CD4-positive, alpha-beta T cell treated with Interleukin-12 subunit alpha and Interleukin-12 subunit beta, for 1 hour (primary cell): ENCODE measurements around the gene FAM83G.
A peak's percentile ranks its signal among the peaks of the same experiment; 100 is the strongest.
"Not testable (repeated sequence)": the region's sequence is repeated elsewhere in the genome, so short reads cannot be mapped to it uniquely, and the experiment has no call there.

ENCODE experiments used
- DNase-seq: peaks from one replicate; pipeline ENCODE4 v3.0.0-alpha.2; 2020

The FAM83G gene, protein sequence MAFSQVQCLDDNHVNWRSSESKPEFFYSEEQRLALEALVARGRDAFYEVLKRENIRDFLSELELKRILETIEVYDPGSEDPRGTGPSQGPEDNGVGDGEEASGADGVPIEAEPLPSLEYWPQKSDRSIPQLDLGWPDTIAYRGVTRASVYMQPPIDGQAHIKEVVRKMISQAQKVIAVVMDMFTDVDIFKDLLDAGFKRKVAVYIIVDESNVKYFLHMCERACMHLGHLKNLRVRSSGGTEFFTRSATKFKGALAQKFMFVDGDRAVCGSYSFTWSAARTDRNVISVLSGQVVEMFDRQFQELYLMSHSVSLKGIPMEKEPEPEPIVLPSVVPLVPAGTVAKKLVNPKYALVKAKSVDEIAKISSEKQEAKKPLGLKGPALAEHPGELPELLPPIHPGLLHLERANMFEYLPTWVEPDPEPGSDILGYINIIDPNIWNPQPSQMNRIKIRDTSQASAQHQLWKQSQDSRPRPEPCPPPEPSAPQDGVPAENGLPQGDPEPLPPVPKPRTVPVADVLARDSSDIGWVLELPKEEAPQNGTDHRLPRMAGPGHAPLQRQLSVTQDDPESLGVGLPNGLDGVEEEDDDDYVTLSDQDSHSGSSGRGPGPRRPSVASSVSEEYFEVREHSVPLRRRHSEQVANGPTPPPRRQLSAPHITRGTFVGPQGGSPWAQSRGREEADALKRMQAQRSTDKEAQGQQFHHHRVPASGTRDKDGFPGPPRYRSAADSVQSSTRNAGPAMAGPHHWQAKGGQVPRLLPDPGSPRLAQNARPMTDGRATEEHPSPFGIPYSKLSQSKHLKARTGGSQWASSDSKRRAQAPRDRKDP

DNA sequence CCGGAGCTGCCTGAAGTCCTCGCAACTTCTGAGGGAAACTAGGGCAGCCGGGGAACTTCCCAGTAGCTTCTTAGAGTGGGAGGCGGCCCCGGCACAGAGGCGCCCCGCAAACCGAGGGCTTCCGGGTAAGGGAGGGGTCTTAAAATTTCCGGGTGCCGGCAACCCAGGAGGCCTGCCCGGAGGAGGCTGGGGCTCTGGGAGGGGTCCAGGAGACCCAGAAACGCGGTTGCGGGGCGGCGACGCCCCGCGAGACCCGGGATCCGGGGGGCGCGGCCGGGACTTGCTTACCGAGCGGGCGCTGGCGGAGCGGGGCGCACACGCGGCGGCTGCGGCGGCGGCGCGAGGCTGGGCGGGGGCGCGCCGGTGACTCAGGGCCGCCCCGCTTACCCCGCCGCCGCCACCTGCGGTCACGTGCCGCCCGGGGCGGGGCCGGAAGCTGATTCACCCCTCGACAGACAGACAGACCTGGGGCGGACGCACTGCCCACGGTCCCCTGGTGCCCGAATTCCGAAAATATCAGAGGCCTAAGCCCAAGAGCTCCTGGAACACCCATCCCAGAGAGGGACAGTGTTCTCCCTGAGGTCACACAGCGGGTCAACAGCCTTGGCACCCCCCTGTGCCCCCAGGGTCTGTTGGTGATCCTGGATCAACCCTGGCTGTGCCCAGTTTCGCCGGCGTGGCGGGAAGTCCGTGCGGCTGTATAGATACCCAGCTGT, at the start of gene FAM83G:
Gene FAM83G (minus strand): TSS at position 344 of the 716 bp plus-strand sequence. CDS start 723 bp downstream, outside the sequence.
- peak; percentile 89 for DNase-seq

DNA sequence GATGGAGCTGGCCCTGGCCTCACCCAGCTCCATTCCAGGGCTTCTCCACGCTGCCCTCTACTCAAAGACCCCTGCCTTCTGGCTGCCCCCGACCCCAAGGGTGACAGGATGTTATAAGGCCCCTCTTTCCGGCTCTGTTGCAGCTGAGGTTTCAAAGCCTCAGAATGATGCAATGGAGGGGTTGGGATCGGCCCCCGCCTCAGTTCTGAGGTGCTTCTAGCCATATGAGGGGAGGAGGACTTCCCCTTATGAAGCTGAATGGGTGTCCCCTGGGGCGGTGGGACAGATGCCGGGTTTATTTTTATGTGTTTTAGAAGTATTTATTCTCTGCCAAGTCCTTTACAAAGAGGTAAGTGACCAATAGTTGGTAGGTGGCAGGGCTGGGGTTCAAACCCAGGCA, 44.3 kb upstream of the FAM83G start:
- not testable (repeated sequence) for DNase-seq

DNA sequence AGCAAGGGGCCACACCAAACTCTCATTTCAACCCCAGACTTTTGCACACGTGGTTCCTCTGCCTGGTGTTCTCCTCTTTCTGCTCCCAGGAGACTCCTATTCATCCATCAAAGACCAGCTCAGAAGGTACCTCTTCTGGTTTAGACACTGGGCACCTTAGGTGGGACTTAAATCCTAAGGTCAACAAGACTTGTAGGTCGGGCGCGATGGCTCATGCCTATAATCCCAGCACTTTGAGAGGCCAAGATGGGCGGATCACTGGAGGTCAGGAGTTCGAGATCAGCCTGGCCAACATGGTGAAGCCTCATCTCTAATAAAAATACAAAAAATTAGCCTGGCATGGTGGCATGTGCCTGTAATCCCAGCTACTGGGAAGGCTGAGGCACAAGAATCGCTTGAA, 42.9 kb upstream of the FAM83G start:
- DNase-seq: not testable (repeated sequence)

DNA sequence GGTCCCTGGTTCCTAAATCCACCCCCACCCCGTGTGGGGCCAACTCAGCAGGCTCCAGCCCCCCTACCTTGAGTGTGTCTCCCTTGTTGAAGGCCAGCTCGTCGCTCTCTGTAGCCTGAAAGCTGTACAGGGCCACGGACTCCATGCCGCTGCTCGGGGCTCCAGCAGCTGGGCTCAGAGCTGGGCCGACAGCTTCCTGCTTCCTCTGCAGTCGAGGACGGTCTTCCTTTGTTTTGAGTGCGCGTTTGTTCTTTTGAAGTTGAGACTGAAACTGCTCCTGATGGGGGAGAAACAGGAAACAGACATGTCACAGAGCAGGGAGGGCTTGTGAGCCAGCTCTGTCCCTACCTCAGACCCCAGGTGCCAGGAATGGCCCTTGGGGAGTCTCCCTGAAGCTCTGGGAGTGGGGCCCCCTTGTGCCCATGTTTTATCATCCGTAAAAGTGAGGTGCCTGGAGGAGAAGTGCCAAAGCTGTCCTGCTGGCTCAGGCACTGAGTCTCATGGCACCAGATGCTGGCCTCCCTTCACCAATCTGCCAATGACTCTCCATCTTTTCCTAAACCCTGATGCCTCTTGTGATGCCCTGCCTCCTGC, 42.3 kb upstream of the FAM83G start, which contains the start of gene GRAP:
Gene GRAP (minus strand): TSS at position 176 of the 594 bp plus-strand sequence. CDS start 31 bp downstream, at position 145.
- DNase-seq: not testable (repeated sequence)

DNA sequence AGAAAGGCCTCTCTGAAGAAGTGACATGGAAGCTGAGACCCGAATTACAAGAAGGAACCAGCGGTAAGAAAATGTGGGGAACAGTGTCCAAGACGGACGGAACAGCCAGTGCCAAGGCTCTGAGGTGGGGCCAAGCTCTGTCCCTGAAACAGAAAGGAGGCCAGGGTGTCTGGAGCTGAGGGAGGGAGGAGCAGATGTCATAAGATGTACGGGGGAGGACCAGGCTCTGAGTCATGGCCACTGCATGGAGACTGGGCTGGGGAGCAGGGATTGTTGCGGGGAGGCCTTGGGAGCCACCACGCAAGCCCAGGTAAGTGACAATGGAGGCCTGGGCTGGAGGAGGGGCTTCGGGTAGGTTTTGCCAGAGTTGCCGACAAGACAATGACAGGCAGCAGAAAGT, 40.1 kb upstream of the FAM83G start:
- DNase-seq: not testable (repeated sequence)

DNA sequence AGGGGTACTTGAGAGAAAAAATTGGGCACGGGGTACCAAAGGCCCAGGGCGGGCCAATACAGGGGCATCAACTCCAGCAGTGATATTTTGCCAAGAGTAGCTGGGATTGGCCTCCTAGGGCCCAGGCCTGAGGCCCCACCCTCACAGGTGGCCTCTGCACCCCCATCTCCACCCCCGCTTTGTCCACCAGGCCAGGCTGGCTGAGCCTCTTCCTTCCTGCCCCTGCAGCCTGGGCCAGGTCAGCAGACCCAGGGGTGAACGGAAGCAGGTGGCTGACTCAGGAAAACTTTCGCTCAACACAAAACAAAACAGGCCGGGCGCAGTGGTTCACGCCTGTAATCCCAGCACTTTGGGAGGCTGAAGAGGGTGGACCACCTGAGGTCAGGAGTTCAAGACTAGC, 38.5 kb upstream of the FAM83G start:
- DNase-seq: not testable (repeated sequence)

DNA sequence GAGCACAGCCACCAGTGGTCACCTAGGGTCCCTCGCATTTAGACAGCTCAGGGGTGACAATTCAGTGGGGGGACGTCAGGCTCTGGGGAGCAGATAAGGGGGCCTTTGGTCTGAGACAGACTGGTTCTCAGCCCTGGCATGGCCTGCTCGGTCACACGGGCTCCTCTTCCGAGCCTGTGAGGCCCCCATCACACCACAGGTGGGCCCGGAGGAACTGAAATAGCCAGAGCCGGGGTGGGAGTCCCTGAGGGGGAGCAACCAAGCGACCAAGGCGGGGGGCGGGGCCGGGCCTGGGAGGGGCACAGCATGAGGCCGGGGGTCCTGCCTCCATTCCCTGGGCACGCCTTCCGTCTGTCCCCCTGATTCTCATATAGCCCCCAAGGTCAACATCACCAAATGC, 37.8 kb upstream of the FAM83G start:
- not testable (repeated sequence) for DNase-seq

DNA sequence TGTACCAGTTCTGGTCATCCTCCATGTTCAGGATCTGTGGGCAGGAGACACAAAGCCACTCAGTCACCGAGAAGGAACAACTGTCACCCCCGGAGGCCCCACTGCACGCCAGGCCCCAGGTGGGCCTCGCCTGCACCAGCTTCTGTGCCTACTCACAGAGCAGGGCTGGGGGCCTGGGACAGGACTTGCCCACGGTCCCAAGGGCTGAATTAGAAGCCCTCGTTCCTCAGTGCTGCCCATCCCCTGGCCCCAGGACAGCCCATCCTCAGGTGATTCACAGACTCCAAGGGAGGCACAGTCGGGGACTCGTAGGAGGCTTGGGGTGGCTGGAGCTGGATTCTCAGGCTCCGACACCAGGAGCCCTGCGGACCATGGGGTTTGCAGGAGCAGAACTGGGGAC, 37.3 kb upstream of the FAM83G start:
- not testable (repeated sequence) for DNase-seq

DNA sequence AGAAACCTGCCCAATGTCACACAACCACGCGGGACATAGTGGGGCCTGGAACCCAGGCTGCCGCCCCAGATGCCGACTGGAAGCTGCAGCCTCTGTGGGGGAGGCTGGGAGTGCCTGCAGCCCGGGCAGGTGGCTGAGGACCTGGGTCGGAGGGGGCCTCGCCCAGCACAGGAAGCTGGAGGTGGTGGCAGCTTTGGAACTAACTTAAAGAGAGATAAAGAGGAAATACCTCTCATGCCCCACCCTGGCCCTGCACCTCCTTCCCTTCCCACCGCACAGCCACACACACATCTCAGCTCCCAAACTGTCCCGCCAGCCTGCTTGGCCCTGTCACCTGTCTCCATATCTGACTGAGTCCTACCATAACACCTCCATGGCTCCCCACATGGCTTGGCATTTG, 35.8 kb upstream of the FAM83G start:
- not testable (repeated sequence) for DNase-seq

DNA sequence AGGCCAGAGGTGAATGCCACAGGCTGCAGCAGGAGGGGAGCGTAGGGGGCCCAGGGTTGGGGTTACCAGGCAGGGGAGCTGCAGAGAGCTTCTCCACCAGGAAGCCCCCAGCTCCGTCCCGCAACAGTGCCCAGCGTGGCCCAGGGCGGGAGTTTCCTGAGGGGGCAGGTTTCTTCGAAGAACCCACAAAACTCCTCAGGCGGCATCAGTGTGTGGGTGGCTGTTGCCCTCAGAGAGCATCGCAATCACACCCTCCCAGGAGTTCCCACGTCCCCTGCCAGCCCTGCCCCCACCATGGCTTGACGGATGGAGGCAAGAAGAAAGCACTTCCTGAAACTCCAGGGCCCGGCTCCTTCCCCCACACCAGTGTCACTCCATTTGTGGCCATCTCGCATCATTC, 34.2 kb upstream of the FAM83G start:
- not testable (repeated sequence) for DNase-seq

DNA sequence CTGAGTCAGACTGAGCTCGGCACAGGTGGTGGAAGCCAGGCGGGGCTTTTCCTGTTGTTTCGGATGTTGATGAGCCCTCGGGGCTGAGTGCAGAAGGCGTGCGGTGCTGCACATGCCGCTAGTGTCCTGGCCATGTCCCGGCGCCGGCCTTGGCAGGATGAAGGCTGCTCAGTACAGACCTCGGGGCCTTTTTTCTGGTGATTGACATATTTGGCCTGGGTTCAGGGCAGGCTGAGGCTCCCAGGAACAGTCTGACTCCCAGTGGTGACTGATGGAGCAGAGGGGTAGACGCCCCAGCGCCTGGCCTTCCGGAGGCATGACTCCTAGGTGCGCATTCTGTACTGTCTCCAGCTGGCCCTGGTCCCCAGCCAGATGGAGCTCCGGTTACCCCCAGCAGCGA, 33.4 kb upstream of the FAM83G start:
- not testable (repeated sequence) for DNase-seq

DNA sequence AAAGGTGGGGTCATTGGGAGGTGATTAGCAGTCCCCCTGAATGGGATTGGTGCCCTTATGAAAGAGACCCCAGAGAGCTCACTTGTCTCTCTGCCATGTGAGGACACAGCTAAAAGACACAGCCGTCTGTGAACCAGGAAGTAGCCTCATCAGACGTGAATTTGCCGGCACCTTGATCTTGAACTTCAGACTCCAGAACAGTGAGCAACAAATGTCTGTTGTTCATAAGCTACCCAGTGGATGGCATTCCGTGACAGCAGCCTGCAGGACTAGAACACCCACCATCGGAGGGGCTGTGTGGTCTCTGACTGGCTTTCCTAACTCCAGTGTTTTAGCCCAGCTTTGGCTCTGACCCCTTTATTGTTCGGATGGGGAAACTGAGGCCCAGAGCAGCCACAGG, 33.0 kb upstream of the FAM83G start:
- DNase-seq: not testable (repeated sequence)

DNA sequence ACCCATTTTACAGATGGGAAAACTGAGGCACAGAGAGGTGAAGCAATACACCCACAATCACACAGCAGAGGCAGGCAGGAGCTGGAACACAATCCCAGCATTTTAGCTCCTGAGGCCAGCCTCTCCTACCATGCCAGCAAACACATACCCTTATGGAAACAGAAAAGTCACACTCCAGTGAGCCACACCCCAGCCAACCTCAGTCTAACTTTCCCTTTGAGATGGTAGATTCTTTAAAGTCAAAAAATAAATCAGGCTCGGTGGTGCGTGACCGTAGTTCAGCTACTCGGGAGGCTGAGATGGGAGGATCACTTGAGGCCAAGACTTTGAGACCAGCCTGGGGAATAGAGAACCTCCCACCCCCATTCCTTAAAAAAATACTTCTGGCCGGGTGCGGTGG, 31.6 kb upstream of the FAM83G start:
- DNase-seq: not testable (repeated sequence)

DNA sequence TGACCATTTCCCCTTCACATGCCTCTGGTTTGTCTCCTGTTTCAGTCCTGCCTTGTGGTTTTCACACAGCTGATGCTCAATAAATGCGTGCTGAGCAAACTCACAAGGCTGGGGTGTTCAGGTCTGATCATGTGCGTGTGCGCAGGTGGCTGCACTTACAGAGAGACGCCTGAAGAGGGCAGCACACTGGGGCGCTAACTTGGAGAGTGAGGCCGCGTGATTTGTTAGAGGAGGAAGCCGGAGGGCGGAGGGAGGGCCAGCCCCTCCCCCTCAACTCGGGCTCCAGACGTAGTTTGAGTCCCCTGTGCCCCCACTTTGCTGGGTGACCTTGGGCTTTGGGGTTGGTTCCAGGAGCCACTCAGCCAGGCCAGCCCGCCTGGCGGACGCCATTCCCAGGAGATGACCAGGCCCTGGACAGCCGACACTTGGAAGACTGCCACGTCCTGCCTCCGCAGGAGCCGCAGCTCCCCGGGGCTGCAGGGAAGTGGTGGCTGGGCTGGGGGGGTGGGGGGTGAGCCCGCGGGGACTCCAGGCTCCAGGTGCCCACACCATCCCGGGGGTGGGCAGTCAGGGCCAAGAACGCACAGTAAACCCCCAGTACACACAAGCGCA, 27.9 kb upstream of the FAM83G start:
- DNase-seq: not testable (repeated sequence)

DNA sequence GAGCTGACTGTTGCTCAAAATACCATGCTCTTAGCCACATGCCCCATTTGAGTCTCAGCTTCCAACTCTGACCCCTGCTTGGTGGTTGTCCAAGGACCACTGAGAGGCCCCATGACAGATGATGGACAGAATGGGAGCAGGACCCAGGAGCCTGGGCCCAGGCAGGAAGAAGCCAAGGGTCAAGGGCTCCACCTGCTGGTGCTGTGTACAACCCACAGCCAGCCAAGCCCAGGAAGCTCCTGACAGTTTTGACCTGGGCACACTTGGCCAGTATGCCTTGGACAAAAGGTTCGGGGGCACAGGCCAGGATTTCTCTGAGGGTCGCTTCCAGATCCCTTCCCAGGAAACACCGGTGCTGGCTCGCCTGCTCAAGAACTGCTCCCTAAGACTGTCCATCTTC, 27.2 kb upstream of the FAM83G start:
- DNase-seq: peak; percentile 55

DNA sequence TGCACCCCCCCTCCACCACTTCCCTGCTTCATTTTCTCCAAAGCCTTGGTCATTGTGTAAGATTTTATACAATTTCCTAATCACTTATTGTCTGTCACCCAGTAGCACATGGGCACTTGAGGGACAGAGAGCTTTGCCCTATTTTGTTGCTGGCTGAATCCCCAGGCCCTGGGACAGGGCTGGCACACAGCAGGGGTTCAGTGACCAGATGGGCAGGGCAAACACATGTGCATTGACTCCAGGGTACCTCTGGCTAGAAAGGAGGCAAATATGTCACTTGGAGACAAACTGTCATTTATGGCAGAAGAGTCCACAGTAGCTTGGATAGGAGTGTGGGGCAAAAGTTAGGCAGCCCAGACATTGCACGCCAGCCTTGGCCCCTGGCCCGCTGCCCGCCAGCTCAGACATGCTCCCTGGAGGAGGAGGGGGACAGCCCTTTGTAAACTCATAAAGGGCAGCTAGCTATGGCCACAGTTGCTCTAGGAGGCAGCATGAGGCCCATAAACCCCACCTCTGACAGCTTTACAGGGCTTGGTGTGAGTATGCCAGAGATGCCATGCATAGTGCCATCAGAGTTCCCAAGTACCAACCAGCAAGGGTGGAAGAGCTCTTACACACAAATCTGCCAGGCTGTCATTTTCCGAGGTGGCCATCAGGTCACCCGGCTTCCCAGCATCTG, 26.3 kb upstream of the FAM83G start:
- not testable (repeated sequence) for DNase-seq

DNA sequence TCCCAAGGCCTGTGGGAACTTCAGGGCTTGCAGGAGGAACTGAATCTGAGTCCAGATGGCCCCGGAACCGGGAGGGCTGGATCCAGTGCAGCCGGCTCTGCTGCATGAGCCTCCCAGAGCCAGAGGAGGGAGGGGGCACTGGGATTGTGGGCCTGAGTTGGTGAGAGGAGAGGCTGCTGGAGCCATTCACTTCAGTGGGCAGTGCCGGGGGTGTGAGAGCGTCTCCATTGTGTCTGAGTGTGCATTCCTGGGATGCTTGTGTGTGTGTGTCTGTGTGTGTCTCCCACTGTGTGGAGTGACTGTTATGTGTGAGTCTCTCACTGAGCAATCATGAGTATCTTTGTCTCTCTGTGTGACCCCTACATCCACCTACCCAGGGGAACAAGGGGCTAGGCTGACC, 25.2 kb upstream of the FAM83G start:
- DNase-seq: not testable (repeated sequence)

DNA sequence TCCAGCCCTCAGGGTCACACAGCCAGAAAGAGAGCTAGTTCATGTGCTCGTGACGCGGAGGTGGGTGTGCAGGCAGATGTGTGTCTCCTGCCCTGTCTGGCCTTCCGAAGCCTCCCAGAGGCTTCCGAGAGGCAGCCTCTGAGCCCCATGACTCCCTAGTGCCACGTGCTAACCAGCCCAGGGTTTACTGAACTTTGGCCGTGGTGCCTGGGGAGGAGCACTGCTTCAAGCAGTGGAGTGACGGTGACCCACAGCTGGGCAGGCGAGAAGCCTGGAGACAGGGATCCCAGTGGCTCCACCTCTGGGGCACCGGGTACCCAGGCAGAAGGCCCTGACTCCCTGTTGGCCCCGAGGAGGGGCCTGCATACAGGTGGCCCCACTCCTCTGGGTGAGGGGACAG, 24.1 kb upstream of the FAM83G start:
- not testable (repeated sequence) for DNase-seq

DNA sequence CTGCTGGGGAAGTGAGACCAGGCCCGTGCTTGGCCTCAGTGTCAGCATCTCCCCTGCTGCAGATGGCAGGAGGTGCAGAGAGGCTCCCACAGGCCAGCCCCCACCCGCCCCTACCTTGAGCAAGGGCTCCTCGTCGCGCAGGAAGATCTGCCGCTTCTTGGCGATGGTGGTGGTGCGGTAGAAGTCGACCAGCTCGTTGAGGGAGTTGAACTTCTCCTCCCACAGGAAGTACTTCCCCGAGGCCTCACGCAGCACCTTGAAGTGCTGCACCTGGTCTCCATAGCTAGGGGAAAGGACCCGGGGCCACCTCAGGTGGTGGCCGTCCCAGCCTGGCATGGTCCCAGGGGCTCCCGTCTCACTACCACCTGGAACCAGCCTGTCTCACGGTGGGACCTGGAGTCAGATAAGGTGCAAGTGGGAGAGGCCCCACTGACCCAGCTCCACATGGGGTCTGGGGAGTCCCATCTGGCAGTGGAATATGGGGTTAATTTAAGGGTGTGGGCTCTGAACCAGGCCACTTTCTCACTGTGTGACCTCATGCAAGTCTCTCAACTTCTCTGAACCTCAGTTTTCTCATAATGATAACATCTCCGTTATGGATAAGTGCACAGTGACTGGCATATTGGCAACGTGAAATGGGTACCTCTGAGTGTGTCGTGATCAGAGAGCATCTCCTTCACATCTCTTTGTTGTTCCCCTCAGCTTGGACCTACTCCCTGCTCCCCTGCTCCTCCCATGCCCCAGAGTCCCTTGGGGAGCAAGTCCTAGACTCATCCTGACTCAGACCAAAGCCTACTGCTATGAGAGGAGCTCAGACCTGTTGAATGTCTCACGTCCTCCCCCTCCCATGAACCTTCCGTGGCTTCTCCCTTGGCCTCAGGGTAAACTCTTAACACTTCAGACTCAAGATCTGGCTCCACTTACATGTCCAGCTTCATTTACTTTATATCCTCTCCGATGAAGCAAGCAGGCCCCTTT, 19.8 kb upstream of the FAM83G start:
- DNase-seq: no peak
